HCT116 (cell line): Measurements from ENCODE around the gene SUPT3H. TPM values are rescaled to one million over a fixed set of nuclear protein-coding genes. Genes with fewer than 3 reads are reported as not detected.

Source experiments
- ATAC-seq: fragments of 200-7000 bp; cut with Tn5 transposase; 2 replicates; pipeline ENCODE4 v1.9.1; 2020; ENCODE audit warnings: mild to moderate bottlenecking, moderate library complexity
- BruUV-seq: library from RNA; stranded (reverse); fragments of 400-500 nt; replicated peaks from 2 replicates; lab custom pipeline; 2021; lab: Mats Ljungman, UMichigan
- CTCF ChIA-PET: fragments of 300-600 bp; sonication (Branson Sonifier 250); formaldehyde crosslinking; loops from one replicate; lab custom pipeline; 2021; ENCODE audit warnings: antibody characterized with exemption; lab: Charles Lee
- POLR2A ChIA-PET: fragments of 300-600, 350-600 bp; sonication (Branson Sonifier 250); formaldehyde crosslinking; loops from one replicate; lab custom pipeline; 2021; ENCODE audit warnings: antibody characterized with exemption; lab: Charles Lee
- RAD21 ChIA-PET, 2 experiments: fragments of 300-600 bp; sonication (Branson Sonifier 250); formaldehyde crosslinking; loops; one replicate each; lab custom pipeline; 2023; ENCODE audit warnings: low total read pairs in 2 of 2; ENCODE audit not compliant: uncharacterized antibody in 2 of 2, unreplicated experiment in 2 of 2, low non-redundant PET in 1 of 2; lab: Charles Lee
- DNase-seq: peaks from one replicate; pipeline ENCODE4 v3.0.0-alpha.2; 2010; ENCODE audit warnings: low read depth, low spot score
- H2AFZ ChIP-seq: fragments of 200-600 bp; shearing (Covaris generic), sonication (generic); 2 replicates; pipeline ENCODE4 v1.6.1; 2017; ENCODE audit warnings: low read depth, mixed run types, mixed read lengths, antibody characterized with exemption, low read length; ENCODE audit not compliant: poor library complexity, severe bottlenecking
- H3K27ac ChIP-seq: 2 replicates; pipeline ENCODE4 v1.5.1; 2012; ENCODE audit warnings: low read depth, low read length
- H3K27me3 ChIP-seq: fragments of 200-600 bp; sonication (generic); 2 replicates; pipeline ENCODE4 v1.6.1; 2016; ENCODE audit warnings: mixed run types, low read length, mixed read lengths; ENCODE audit not compliant: insufficient read depth
- H3K36me3 ChIP-seq, 2 experiments: fragments of 200-500 bp in 1 of 2; fragments of 200-600 bp in 1 of 2; sonication (Bioruptor generic) in 1 of 2; sonication (generic) in 1 of 2; 2 replicates each; pipeline versions ENCODE4 v1.5.1 to v1.6.1; 2014 to 2016; ENCODE audit warnings: low read length in 2 of 2, inconsistent platforms in 1 of 2, mixed read lengths in 1 of 2, mixed run types in 1 of 2; ENCODE audit not compliant: insufficient read depth in 2 of 2, control insufficient read depth in 1 of 2
- H3K4me1 ChIP-seq, 2 experiments: fragments of 200-600 bp in 1 of 2; sonication (generic) in 1 of 2; 2 replicates each; pipeline versions ENCODE4 v1.5.1 to v1.6.1; 2012 to 2017; ENCODE audit warnings: low read length in 2 of 2, inconsistent platforms in 1 of 2, mild to moderate bottlenecking in 1 of 2, mixed read lengths in 1 of 2, mixed run types in 1 of 2, moderate library complexity in 1 of 2; ENCODE audit not compliant: insufficient read depth in 2 of 2, control insufficient read depth in 1 of 2
- H3K4me2 ChIP-seq: fragments of 200-600 bp; sonication (generic); 2 replicates; pipeline ENCODE4 v1.6.1; 2017; ENCODE audit warnings: mixed run types, low read length, mixed read lengths
- H3K4me3 ChIP-seq, 2 experiments: fragments of 200-600 bp in 1 of 2; sonication (generic) in 1 of 2; replicated peaks in 1 of 2; 2 replicates each; pipeline ENCODE4 v1.5.1; 2011 to 2016; ENCODE audit warnings: low read length in 2 of 2, control low read depth in 1 of 2, low read depth in 1 of 2, mild to moderate bottlenecking in 1 of 2, mixed read lengths in 1 of 2, mixed run types in 1 of 2
- H3K79me2 ChIP-seq: fragments of 200-600 bp; sonication (generic); 2 replicates; pipeline ENCODE4 v1.6.1; 2017; ENCODE audit warnings: mild to moderate bottlenecking, mixed run types, low read length, moderate library complexity, mixed read lengths; ENCODE audit not compliant: insufficient read depth
- H3K9ac ChIP-seq: fragments of 200-600 bp; sonication (generic); 2 replicates; pipeline ENCODE4 v1.6.1; 2016; ENCODE audit warnings: low read length, mixed read lengths
- H3K9me2 ChIP-seq: fragments of 200-600 bp; sonication (generic), shearing (Covaris generic); 2 replicates; pipeline ENCODE4 v1.6.1; 2017; ENCODE audit warnings: mixed run types, mild to moderate bottlenecking, moderate library complexity; ENCODE audit not compliant: insufficient read depth
- H3K9me3 ChIP-seq, 2 experiments: fragments of 200-500 bp in 1 of 2; fragments of 200-600 bp in 1 of 2; sonication (Bioruptor generic) in 1 of 2; sonication (generic) in 1 of 2; 2 replicates each; pipeline ENCODE4 v1.6.1; 2014 to 2017; ENCODE audit warnings: low read length in 2 of 2, mixed read lengths in 2 of 2, inconsistent platforms in 1 of 2, low read depth in 1 of 2, mild to moderate bottlenecking in 1 of 2, mixed run types in 1 of 2, moderate library complexity in 1 of 2; ENCODE audit not compliant: control insufficient read depth in 1 of 2, insufficient read depth in 1 of 2
- H4K20me1 ChIP-seq: fragments of 200-600 bp; sonication (generic), shearing (Covaris generic); 2 replicates; pipeline ENCODE4 v1.6.1; 2017; ENCODE audit warnings: mixed run types, mild to moderate bottlenecking, moderate library complexity; ENCODE audit not compliant: insufficient read depth
- EGR1 ChIP-seq: IDR thresholded peaks from 2 replicates; pipeline ENCODE4 v1.6.1; 2012; ENCODE audit warnings: low read depth
- EZH2 ChIP-seq: fragments of 200-600 bp; sonication (generic); IDR thresholded peaks from 2 replicates; pipeline ENCODE4 v1.6.1; 2017; ENCODE audit warnings: antibody characterized with exemption, mixed run types
- EZH2phosphoT487 ChIP-seq: fragments of 200-600 bp; IDR thresholded peaks from 2 replicates; pipeline ENCODE4 v1.6.1; 2018; ENCODE audit warnings: antibody characterized with exemption, borderline replicate concordance
- SIN3A ChIP-seq: IDR thresholded peaks from 2 replicates; pipeline ENCODE4 v1.6.1; 2012; ENCODE audit warnings: low read depth
- YY1 ChIP-seq: IDR thresholded peaks from 2 replicates; pipeline ENCODE4 v1.6.1; 2011; ENCODE audit warnings: low read length, low read depth, moderate library complexity, mild to moderate bottlenecking; ENCODE audit not compliant: insufficient replicate concordance; ENCODE audit errors: extremely low read depth
- ZNF274 ChIP-seq: fragments of 200-500 bp; sonication (Bioruptor generic); IDR thresholded peaks from 2 replicates; pipeline ENCODE4 v1.6.1; 2014; ENCODE audit warnings: mild to moderate bottlenecking, low read depth, low read length, inconsistent platforms
- intact Hi-C: fragments of 100-400 bp; cut with micrococcal nuclease; formaldehyde crosslinking; loops from 2 replicates; pipeline ENCODE4 v1.10.0; 2022
- total RNA-seq: library from RNA; stranded (reverse); gene quantifications from one replicate; pipeline ENCODE4 v1.2.1, GENCODE V29; 2021; ENCODE audit not compliant: unreplicated experiment
- TF ChIP-seq, protein P1 (sequence below): IDR thresholded peaks from 2 replicates; pipeline ENCODE4 v1.6.1; 2011; ENCODE audit warnings: mild to moderate bottlenecking, low read length, moderate library complexity; ENCODE audit not compliant: insufficient replicate concordance; ENCODE audit errors: extremely low read depth

Gene SUPT3H
- total RNA-seq, 1 experiment from 2014 or later: 7.4 TPM

GRCh38 chr6:44804546-44805159 lies 573.1 kb downstream of the SUPT3H start:
- Histone ChIP-seq H3K9ac (no peak overlapping the region), H3K4me3 (no peak overlapping the region), H3K9me2 (no peaks in the 10 kb centered on the region), H3K27ac (no peak overlapping the region), H3K79me2 (no peaks in the 10 kb centered on the region), H3K4me1 (no peaks in the 10 kb centered on the region), H3K36me3 (no peaks in the 10 kb centered on the region), H2AFZ (no peak overlapping the region), H4K20me1 (no peaks in the 10 kb centered on the region), H3K4me2 (no peak overlapping the region), H3K27me3 (no peaks in the 10 kb centered on the region), H3K9me3 (no peaks in the 10 kb centered on the region)
- TF ChIP-seq EZH2phosphoT487 (no peak), EGR1 (no peak), EZH2 (no peak), YY1 (no peak), ZNF274 (no peak), SIN3A (no peak)
- TF ChIP-seq, protein P1, sequence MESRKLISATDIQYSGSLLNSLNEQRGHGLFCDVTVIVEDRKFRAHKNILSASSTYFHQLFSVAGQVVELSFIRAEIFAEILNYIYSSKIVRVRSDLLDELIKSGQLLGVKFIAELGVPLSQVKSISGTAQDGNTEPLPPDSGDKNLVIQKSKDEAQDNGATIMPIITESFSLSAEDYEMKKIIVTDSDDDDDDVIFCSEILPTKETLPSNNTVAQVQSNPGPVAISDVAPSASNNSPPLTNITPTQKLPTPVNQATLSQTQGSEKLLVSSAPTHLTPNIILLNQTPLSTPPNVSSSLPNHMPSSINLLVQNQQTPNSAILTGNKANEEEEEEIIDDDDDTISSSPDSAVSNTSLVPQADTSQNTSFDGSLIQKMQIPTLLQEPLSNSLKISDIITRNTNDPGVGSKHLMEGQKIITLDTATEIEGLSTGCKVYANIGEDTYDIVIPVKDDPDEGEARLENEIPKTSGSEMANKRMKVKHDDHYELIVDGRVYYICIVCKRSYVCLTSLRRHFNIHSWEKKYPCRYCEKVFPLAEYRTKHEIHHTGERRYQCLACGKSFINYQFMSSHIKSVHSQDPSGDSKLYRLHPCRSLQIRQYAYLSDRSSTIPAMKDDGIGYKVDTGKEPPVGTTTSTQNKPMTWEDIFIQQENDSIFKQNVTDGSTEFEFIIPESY: no peak
- no TSS peak for BruUV-seq
- ChIA-PET POLR2A (no interaction called here), RAD21 (no interaction called here), CTCF (no interaction called here)
- no peak for ATAC-seq
- DNase-seq: no peak
- intact Hi-C loops: no loop called here

GRCh38 chr6:44804016-44804415 lies 573.7 kb downstream of the SUPT3H start:
- no TSS peak for BruUV-seq
- CTCF ChIA-PET: no interaction called here
- DNase-seq: no peak

More at GRCh38 chr6:44804016-44804415, 573.7 kb downstream of the SUPT3H start:
- no peaks in the 10 kb centered on the region for H3K9me3 ChIP-seq
- ChIA-PET POLR2A (no interaction called here), RAD21 (no interaction called here)
- no peaks in the 10 kb centered on the region for H3K36me3 ChIP-seq
- H3K4me1 ChIP-seq: no peaks in the 10 kb centered on the region
- H3K4me2 ChIP-seq: no peak overlapping the region
- no peaks in the 10 kb centered on the region for H3K27me3 ChIP-seq
- H3K9me2 ChIP-seq: no peaks in the 10 kb centered on the region
- H3K27ac ChIP-seq: no peak overlapping the region
- no peak overlapping the region for H2AFZ ChIP-seq
- no peaks in the 10 kb centered on the region for H3K79me2 ChIP-seq
- no peak for ATAC-seq
- H3K9ac ChIP-seq: no peak overlapping the region
- no peaks in the 10 kb centered on the region for H4K20me1 ChIP-seq
- H3K4me3 ChIP-seq: no peak overlapping the region
- intact Hi-C loops: no loop called here
- TF ChIP-seq EZH2: no peak
